Activated naive CD8-positive, alpha-beta T cell treated with anti-CD3 and anti-CD28 coated beads, Interleukin-2, amount 10 ng/mL, durations not matched to agents 7 days and 5 days (primary cell): ENCODE data around the gene TRAF3. TPM values are rescaled to one million over a fixed set of nuclear protein-coding genes. Genes with fewer than 3 reads are reported as not detected.
A peak's percentile ranks its signal among the peaks of the same experiment; 100 is the strongest.

Experiments
- ATAC-seq: fragments of 150-1000 bp; cut with Tn5 transposase; one replicate; pipeline ENCODE4 v1.10.0; 2021; ENCODE audit warnings: low read depth, moderate library complexity
- POLR2A ChIA-PET: fragments of 350-600 bp; sonication (Branson Sonifier 250); formaldehyde crosslinking; loops from one replicate; lab custom pipeline; 2021; ENCODE audit warnings: antibody characterized with exemption; lab: Charles Lee
- DNase-seq: peaks from one replicate; pipeline ENCODE4 v3.0.0; 2021
- H3K27ac Mint-ChIP-seq: one replicate; pipeline ENCODE4 v1.8.0; 2022; ENCODE audit warnings: mild to moderate bottlenecking, mixed read lengths
- H3K27me3 Mint-ChIP-seq: one replicate; pipeline ENCODE4 v1.8.0; 2022; ENCODE audit warnings: mild to moderate bottlenecking, moderate library complexity, mixed read lengths
- H3K36me3 Mint-ChIP-seq: one replicate; pipeline ENCODE4 v1.8.0; 2021; ENCODE audit warnings: mild to moderate bottlenecking, mixed read lengths
- H3K4me1 Mint-ChIP-seq: one replicate; pipeline ENCODE4 v1.8.0; 2021; ENCODE audit warnings: mixed read lengths
- H3K4me3 Mint-ChIP-seq: one replicate; pipeline ENCODE4 v1.8.0; 2022; ENCODE audit warnings: mild to moderate bottlenecking, moderate library complexity, mixed read lengths
- H3K9me3 Mint-ChIP-seq: one replicate; pipeline ENCODE4 v1.8.0; 2021; ENCODE audit warnings: mixed read lengths
- total RNA-seq, 2 experiments: library from RNA; stranded (reverse); gene quantifications; one replicate each; pipeline ENCODE4 v1.2.3, GENCODE V29; 2021

TRAF3 gene
- total RNA-seq, 2 experiments from 2014 or later: 31.1 to 32.9 TPM

- POLR2A ChIA-PET: no interaction called here
- no peak for ATAC-seq
- peak; percentile 18 for DNase-seq
- Mint-ChIP-seq H3K4me1 (no peaks in the 10 kb centered on the region), H3K9me3 (no peaks in the 10 kb centered on the region), H3K36me3 (no peaks in the 10 kb centered on the region), H3K27me3 (peaks cover 2% of the 10 kb centered on the region), H3K4me3 (no peak overlapping the region), H3K27ac (no peak overlapping the region)
Observed at GRCh38 chr14:102937331-102938175, 160.3 kb downstream of the TRAF3 start.

GRCh38 chr14:102938191-102938590 lies 160.9 kb downstream of the TRAF3 start:
- H3K27me3 Mint-ChIP-seq: peaks cover 2% of the 10 kb centered on the region
- no peak overlapping the region for H3K4me3 Mint-ChIP-seq
- H3K9me3 Mint-ChIP-seq: no peaks in the 10 kb centered on the region
- POLR2A ChIA-PET: no interaction called here
- H3K27ac Mint-ChIP-seq: no peak overlapping the region
- DNase-seq: peak; percentile 20
- ATAC-seq: no peak
- no peaks in the 10 kb centered on the region for H3K36me3 Mint-ChIP-seq
- H3K4me1 Mint-ChIP-seq: no peaks in the 10 kb centered on the region

DNA sequence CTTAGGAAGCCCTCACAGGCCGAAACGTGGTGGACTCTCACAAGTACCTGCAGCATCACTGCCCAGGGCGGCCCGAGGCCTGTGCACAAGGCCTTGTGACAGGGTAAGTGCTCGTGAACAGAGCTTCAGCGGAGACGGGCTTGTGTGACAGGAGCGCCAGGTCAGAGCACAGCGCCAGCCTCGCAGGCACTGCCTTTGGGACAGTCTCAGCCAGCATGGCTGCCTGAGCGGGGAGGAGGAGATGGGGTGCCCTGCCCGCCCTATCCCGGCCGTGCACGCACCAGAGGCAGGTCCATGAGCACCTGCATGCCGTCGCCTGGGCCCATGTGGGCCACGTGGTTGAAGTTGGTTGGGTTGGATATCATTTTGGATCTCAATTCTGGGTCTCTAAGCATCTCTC lies 162.1 kb downstream of the TRAF3 start:
- peaks cover 2% of the 10 kb centered on the region for H3K27me3 Mint-ChIP-seq

DNA sequence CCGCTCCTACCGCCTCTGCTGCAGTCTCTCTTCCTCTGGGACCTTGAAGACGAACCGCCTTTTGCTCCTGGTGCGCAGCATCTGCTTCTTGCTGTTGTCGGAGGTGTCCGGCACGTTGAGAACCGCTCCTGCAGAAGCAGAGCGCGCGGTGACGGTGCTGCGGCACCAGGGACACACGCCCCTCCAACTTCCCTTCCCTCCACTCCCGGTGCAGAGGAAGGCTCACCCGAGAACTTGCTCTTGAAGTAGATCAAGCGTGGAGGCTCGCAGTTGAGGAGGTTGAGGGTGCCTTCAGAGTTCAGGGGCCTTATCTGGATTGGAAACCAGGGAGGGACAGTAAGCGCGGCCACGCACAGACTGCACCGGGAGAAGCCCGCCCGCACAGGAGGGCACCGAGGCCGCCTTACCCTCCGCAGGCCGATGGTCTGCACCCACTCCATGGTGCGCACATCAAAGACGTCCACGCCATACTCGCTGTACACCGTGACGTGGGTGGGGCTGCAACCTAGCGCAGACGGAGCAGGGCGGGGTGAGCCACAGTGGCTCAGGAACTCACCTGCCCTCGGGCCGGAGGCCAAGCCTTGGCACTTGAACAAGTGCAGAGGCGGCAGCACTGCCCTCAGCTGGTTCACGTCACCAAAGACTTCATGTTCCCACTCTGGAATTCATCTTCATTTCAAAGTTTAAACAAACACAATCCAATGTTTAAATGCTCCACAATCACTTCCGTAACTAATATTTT lies 162.7 kb downstream of the TRAF3 start:
- DNase-seq (no peak), ATAC-seq (no peak)
- H3K9me3 Mint-ChIP-seq: no peaks in the 10 kb centered on the region
- no peaks in the 10 kb centered on the region for H3K36me3 Mint-ChIP-seq
- H3K27me3 Mint-ChIP-seq: peaks cover 2% of the 10 kb centered on the region
- no peak overlapping the region for H3K27ac Mint-ChIP-seq
- H3K4me3 Mint-ChIP-seq: no peak overlapping the region
- no peaks in the 10 kb centered on the region for H3K4me1 Mint-ChIP-seq
- POLR2A ChIA-PET: no interaction called here

More for the DNA sequence above, 162.1 kb downstream of the TRAF3 start:
- no peaks in the 10 kb centered on the region for H3K4me1 Mint-ChIP-seq
- no peak overlapping the region for H3K4me3 Mint-ChIP-seq
- POLR2A ChIA-PET: no interaction called here
- H3K27ac Mint-ChIP-seq: no peak overlapping the region
- no peaks in the 10 kb centered on the region for H3K36me3 Mint-ChIP-seq
- DNase-seq (no peak), ATAC-seq (no peak)
- H3K9me3 Mint-ChIP-seq: no peaks in the 10 kb centered on the region

DNA sequence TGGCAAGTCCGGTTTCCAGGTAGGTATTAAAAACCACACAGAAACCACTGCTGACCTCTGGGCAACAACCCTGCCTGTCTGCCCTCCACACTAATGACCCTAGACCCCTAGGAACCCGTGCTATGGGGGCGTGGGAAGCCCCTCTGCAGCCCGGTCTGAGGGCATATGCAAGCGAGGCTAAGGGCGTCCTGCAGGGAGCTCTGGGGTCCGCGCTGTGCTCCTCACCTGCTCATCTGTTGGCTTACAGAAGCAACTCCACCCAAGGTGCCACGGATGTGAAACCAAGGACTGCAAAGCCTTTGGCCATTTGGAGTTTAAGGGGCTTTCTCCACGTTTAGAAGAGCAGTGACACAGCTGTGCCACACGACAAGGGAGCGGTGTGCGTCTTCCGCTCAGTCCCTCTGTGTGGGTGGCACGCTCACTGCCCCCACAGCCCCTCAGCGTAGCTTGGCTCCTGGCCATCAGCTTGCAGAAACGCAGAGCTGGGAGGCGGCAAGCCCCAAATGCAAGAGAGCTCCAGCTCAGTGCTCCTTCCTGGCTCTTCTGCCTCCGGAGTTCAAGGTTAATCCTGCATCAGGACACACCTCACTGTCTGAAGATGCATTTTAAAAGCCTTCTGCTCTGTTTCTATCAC lies 163.6 kb downstream of the TRAF3 start:
- no peaks in the 10 kb centered on the region for H3K4me1 Mint-ChIP-seq
- DNase-seq: no peak
- H3K27me3 Mint-ChIP-seq: peaks cover 2% of the 10 kb centered on the region
- ATAC-seq: no peak
- no peaks in the 10 kb centered on the region for H3K36me3 Mint-ChIP-seq
- H3K4me3 Mint-ChIP-seq: no peak overlapping the region
- POLR2A ChIA-PET: no interaction called here
- H3K9me3 Mint-ChIP-seq: no peaks in the 10 kb centered on the region
- H3K27ac Mint-ChIP-seq: no peak overlapping the region

GRCh38 chr14:102941419-102942011 lies 164.3 kb downstream of the TRAF3 start:
- H3K4me3 Mint-ChIP-seq: no peak overlapping the region
- no peak overlapping the region for H3K27ac Mint-ChIP-seq
- H3K27me3 Mint-ChIP-seq: peaks cover 2% of the 10 kb centered on the region
- H3K36me3 Mint-ChIP-seq: no peaks in the 10 kb centered on the region
- ATAC-seq (no peak), DNase-seq (no peak)
- peaks cover 2% of the 10 kb centered on the region for H3K4me1 Mint-ChIP-seq
- H3K9me3 Mint-ChIP-seq: no peaks in the 10 kb centered on the region
- POLR2A ChIA-PET: no interaction called here

DNA sequence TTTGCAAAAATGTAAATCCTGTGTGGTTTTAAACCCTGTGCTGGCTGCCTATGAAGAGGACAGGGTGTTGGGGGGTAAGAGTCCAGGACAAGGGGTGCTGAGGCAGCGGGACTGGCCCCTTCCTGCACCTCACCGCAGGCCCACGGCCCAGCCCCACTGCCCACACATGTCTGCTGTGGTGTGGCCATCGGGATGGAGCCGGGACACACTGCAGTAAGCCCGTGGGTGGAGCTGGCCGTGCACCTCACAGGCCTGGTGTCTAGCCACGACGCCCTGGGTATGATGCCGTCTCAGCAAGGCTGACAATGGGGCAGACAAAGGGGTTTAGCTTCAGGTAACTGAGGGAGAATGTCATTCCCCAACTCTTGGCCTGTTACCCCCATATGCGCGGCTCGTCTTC lies 164.8 kb downstream of the TRAF3 start:
- H3K27ac Mint-ChIP-seq: no peak overlapping the region
- H3K4me1 Mint-ChIP-seq: peaks cover 6% of the 10 kb centered on the region
- DNase-seq (no peak), ATAC-seq (no peak)
- H3K9me3 Mint-ChIP-seq: no peaks in the 10 kb centered on the region
- H3K36me3 Mint-ChIP-seq: no peaks in the 10 kb centered on the region
- POLR2A ChIA-PET: no interaction called here
- H3K27me3 Mint-ChIP-seq: peaks cover under 1% of the 10 kb centered on the region
- H3K4me3 Mint-ChIP-seq: no peak overlapping the region

- Mint-ChIP-seq H3K27ac (no peak overlapping the region), H3K9me3 (no peaks in the 10 kb centered on the region), H3K4me3 (no peak overlapping the region), H3K4me1 (peaks cover 8% of the 10 kb centered on the region), H3K36me3 (no peaks in the 10 kb centered on the region), H3K27me3 (no peaks in the 10 kb centered on the region)
- ATAC-seq: no peak
- no peak for DNase-seq
- POLR2A ChIA-PET: no interaction called here
Observed at GRCh38 chr14:102943454-102943853, 166.2 kb downstream of the TRAF3 start.

DNA sequence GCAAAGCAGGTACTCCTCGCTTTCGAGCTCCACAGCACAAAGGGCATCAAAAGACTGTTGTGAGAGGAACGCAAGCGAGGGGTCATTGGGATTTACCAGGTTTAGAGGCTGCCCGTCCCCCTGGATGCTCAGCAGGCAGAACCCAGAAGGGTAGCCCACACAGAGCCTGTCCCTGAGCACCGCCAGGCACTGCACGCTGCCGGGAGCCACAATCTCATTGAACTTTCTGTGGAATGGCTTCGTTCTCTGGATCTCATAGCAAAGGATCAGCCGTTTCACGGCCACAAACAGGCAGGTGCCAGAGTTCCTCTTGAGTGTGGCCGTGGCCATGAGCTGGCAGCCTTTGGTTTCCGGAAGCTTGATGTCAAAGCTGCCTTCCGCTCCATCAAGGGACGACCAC lies 166.7 kb downstream of the TRAF3 start:
- POLR2A ChIA-PET: no interaction called here
- H3K9me3 Mint-ChIP-seq: no peaks in the 10 kb centered on the region
- H3K27me3 Mint-ChIP-seq: no peaks in the 10 kb centered on the region
- DNase-seq (no peak), ATAC-seq (no peak)
- H3K36me3 Mint-ChIP-seq: no peaks in the 10 kb centered on the region
- no peak overlapping the region for H3K4me3 Mint-ChIP-seq
- H3K27ac Mint-ChIP-seq: peak overlapping the region; percentile 42
- H3K4me1 Mint-ChIP-seq: peaks cover 12% of the 10 kb centered on the region

GRCh38 chr14:102944448-102945330 lies 167.4 kb downstream of the TRAF3 start:
- Mint-ChIP-seq H3K27ac (peak overlapping the region; percentile 42), H3K36me3 (no peaks in the 10 kb centered on the region), H3K4me3 (no peak overlapping the region), H3K27me3 (no peaks in the 10 kb centered on the region), H3K4me1 (peaks cover 19% of the 10 kb centered on the region), H3K9me3 (no peaks in the 10 kb centered on the region)
- no peak for DNase-seq
- POLR2A ChIA-PET: interaction anchor here (0.5 kb wide), 1 partner anchor 638 kb away, joined by 6 read pairs; no protein-coding TSS in a partner anchor
- ATAC-seq: no peak

DNA sequence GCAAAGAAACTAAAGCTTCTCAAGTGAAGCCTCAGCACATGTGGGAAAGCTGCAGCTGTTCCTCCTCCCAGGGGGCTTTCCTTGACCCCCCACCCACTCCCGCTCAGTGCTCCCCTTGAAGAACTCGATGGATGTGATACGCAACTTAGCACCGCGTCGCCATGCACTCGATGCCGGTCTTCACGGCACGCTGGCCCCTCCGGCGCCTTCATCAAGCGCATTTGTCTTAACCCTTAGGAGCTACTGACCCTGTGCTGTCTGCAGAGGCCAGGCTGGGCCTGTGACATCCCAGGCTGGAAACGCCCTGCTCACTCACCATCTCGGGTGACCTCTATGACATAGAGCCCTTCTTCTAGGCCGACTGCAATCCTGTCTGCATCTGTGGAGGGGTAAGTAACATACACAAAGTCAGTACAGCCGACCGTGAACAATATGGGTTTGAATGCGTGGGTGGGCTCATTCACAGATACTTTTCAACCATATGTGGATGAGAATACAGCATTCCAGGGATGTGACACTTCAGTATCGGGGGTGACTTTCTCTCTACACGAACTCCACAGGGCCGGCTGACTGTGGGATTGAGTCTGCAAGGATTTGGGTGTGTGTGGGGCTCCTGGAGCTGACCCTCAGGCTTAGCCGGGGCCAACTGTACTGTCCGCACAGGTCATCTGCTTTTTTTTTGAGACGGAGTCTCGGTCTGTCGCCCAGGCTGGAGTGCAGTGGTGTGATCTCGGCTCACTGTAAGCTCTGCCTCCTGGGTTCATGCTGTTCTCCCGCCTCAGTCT lies 168.3 kb downstream of the TRAF3 start:
- H3K27ac Mint-ChIP-seq: no peak overlapping the region
- no peaks in the 10 kb centered on the region for H3K9me3 Mint-ChIP-seq

More for the DNA sequence above, 168.3 kb downstream of the TRAF3 start:
- Mint-ChIP-seq H3K4me3 (no peak overlapping the region), H3K36me3 (no peaks in the 10 kb centered on the region), H3K27me3 (no peaks in the 10 kb centered on the region), H3K4me1 (peaks cover 19% of the 10 kb centered on the region)
- DNase-seq (no peak), ATAC-seq (no peak)
- POLR2A ChIA-PET: no interaction called here
